ENCODE results near the gene PSG6. TPM values are rescaled to one million over a fixed set of nuclear protein-coding genes. Genes with fewer than 3 reads are reported as not detected.
"Not testable (repeated sequence)": the region's sequence is repeated elsewhere in the genome, so short reads cannot be mapped to it uniquely, and the experiment has no call there.

PSG6 gene
- polyA plus RNA-seq, 1 donor (not counting 4 experiments of a cell fraction or from before 2014, with no cell fraction given) = 0.45 TPM

- H4K20me1 ChIP-seq (ENCODE audit: control insufficient read depth, extremely low read depth, insufficient read depth, low read length); H3K27ac ChIP-seq (ENCODE audit: control insufficient read depth, insufficient read depth, low read length); H3K9ac ChIP-seq (ENCODE audit: control insufficient read depth, extremely low read depth, insufficient read depth, low read length); dilution Hi-C loops (cut with MboI; ENCODE audit: extremely low pct_ligation_motif_present, low sequenced_read_pairs); DNase-seq (ENCODE audit: low read depth, low spot score); H3K9me1 ChIP-seq (ENCODE audit: control insufficient read depth, extremely low read depth, insufficient read depth, low read length); H3K9me3 ChIP-seq (ENCODE audit: control insufficient read depth, low read depth, low read length); H3K4me3 ChIP-seq (ENCODE audit: control insufficient read depth in 2 of 3, extremely low read depth in 1 of 3, insufficient read depth in 2 of 3, low read depth in 1 of 3, low read length in 3 of 3); H3K4me1 ChIP-seq (ENCODE audit: control insufficient read depth, extremely low read depth, insufficient read depth, low read length); H3K27me3 ChIP-seq (ENCODE audit: control insufficient read depth, extremely low read depth, insufficient read depth, low read length); FAIRE-seq; H2AFZ ChIP-seq (ENCODE audit: control insufficient read depth, low read length); H3K79me2 ChIP-seq (ENCODE audit: control insufficient read depth, insufficient read depth, low read length); H3K36me3 ChIP-seq (ENCODE audit: control insufficient read depth in 2 of 2, extremely low read depth in 1 of 2, insufficient read depth in 2 of 2, low read length in 2 of 2); H3K4me2 ChIP-seq (ENCODE audit: control insufficient read depth, extremely low read depth, insufficient read depth, low read depth, low read length): not testable (repeated sequence)
Observed at GRCh38 chr19:42912941-42913340, 4.8 kb downstream of the PSG6 start.

GRCh38 chr19:42911731-42912130, 6.0 kb downstream of the PSG6 start:
- FAIRE-seq; H3K9me1 ChIP-seq (ENCODE audit: control insufficient read depth, extremely low read depth, insufficient read depth, low read length); H4K20me1 ChIP-seq (ENCODE audit: control insufficient read depth, extremely low read depth, insufficient read depth, low read length); H3K27ac ChIP-seq (ENCODE audit: control insufficient read depth, insufficient read depth, low read length); H3K4me1 ChIP-seq (ENCODE audit: control insufficient read depth, extremely low read depth, insufficient read depth, low read length); H3K27me3 ChIP-seq (ENCODE audit: control insufficient read depth, extremely low read depth, insufficient read depth, low read length); dilution Hi-C loops (cut with MboI; ENCODE audit: extremely low pct_ligation_motif_present, low sequenced_read_pairs); H3K9me3 ChIP-seq (ENCODE audit: control insufficient read depth, low read depth, low read length); H3K9ac ChIP-seq (ENCODE audit: control insufficient read depth, extremely low read depth, insufficient read depth, low read length); DNase-seq (ENCODE audit: low read depth, low spot score); H3K36me3 ChIP-seq (ENCODE audit: control insufficient read depth in 2 of 2, extremely low read depth in 1 of 2, insufficient read depth in 2 of 2, low read length in 2 of 2); H3K4me2 ChIP-seq (ENCODE audit: control insufficient read depth, extremely low read depth, insufficient read depth, low read depth, low read length); H3K79me2 ChIP-seq (ENCODE audit: control insufficient read depth, insufficient read depth, low read length); H2AFZ ChIP-seq (ENCODE audit: control insufficient read depth, low read length); H3K4me3 ChIP-seq (ENCODE audit: control insufficient read depth in 2 of 3, extremely low read depth in 1 of 3, insufficient read depth in 2 of 3, low read depth in 1 of 3, low read length in 3 of 3): not testable (repeated sequence)

- H3K9ac ChIP-seq (ENCODE audit: control insufficient read depth, extremely low read depth, insufficient read depth, low read length); H3K4me2 ChIP-seq (ENCODE audit: control insufficient read depth, extremely low read depth, insufficient read depth, low read depth, low read length); H3K4me1 ChIP-seq (ENCODE audit: control insufficient read depth, extremely low read depth, insufficient read depth, low read length); H3K36me3 ChIP-seq (ENCODE audit: control insufficient read depth in 2 of 2, extremely low read depth in 1 of 2, insufficient read depth in 2 of 2, low read length in 2 of 2); dilution Hi-C loops (cut with MboI; ENCODE audit: extremely low pct_ligation_motif_present, low sequenced_read_pairs); H4K20me1 ChIP-seq (ENCODE audit: control insufficient read depth, extremely low read depth, insufficient read depth, low read length); H3K27me3 ChIP-seq (ENCODE audit: control insufficient read depth, extremely low read depth, insufficient read depth, low read length); FAIRE-seq; H2AFZ ChIP-seq (ENCODE audit: control insufficient read depth, low read length); H3K4me3 ChIP-seq (ENCODE audit: control insufficient read depth in 2 of 3, extremely low read depth in 1 of 3, insufficient read depth in 2 of 3, low read depth in 1 of 3, low read length in 3 of 3); H3K27ac ChIP-seq (ENCODE audit: control insufficient read depth, insufficient read depth, low read length); DNase-seq (ENCODE audit: low read depth, low spot score); H3K79me2 ChIP-seq (ENCODE audit: control insufficient read depth, insufficient read depth, low read length); H3K9me1 ChIP-seq (ENCODE audit: control insufficient read depth, extremely low read depth, insufficient read depth, low read length); H3K9me3 ChIP-seq (ENCODE audit: control insufficient read depth, low read depth, low read length): not testable (repeated sequence)
Observed at GRCh38 chr19:42906162-42906561, 11.5 kb downstream of the PSG6 start.

- H3K36me3 ChIP-seq (ENCODE audit: control insufficient read depth in 2 of 2, extremely low read depth in 1 of 2, insufficient read depth in 2 of 2, low read length in 2 of 2); H3K9me3 ChIP-seq (ENCODE audit: control insufficient read depth, low read depth, low read length); H3K27ac ChIP-seq (ENCODE audit: control insufficient read depth, insufficient read depth, low read length); H4K20me1 ChIP-seq (ENCODE audit: control insufficient read depth, extremely low read depth, insufficient read depth, low read length); H3K4me2 ChIP-seq (ENCODE audit: control insufficient read depth, extremely low read depth, insufficient read depth, low read depth, low read length); H3K4me3 ChIP-seq (ENCODE audit: control insufficient read depth in 2 of 3, extremely low read depth in 1 of 3, insufficient read depth in 2 of 3, low read depth in 1 of 3, low read length in 3 of 3); H3K9ac ChIP-seq (ENCODE audit: control insufficient read depth, extremely low read depth, insufficient read depth, low read length); dilution Hi-C loops (cut with MboI; ENCODE audit: extremely low pct_ligation_motif_present, low sequenced_read_pairs); FAIRE-seq; H2AFZ ChIP-seq (ENCODE audit: control insufficient read depth, low read length); DNase-seq (ENCODE audit: low read depth, low spot score); H3K27me3 ChIP-seq (ENCODE audit: control insufficient read depth, extremely low read depth, insufficient read depth, low read length); H3K79me2 ChIP-seq (ENCODE audit: control insufficient read depth, insufficient read depth, low read length); H3K9me1 ChIP-seq (ENCODE audit: control insufficient read depth, extremely low read depth, insufficient read depth, low read length): not testable (repeated sequence)
- peaks cover 16% of the 10 kb centered on the region for H3K4me1 ChIP-seq (ENCODE audit: control insufficient read depth, extremely low read depth, insufficient read depth, low read length)
Observed at GRCh38 chr19:42900561-42900960, 17.1 kb downstream of the PSG6 start.

GRCh38 chr19:42899674-42900073, 18.0 kb downstream of the PSG6 start:
- H3K9ac ChIP-seq (ENCODE audit: control insufficient read depth, extremely low read depth, insufficient read depth, low read length); H3K27me3 ChIP-seq (ENCODE audit: control insufficient read depth, extremely low read depth, insufficient read depth, low read length); H2AFZ ChIP-seq (ENCODE audit: control insufficient read depth, low read length); H3K9me3 ChIP-seq (ENCODE audit: control insufficient read depth, low read depth, low read length); H3K36me3 ChIP-seq (ENCODE audit: control insufficient read depth in 2 of 2, extremely low read depth in 1 of 2, insufficient read depth in 2 of 2, low read length in 2 of 2); H3K4me2 ChIP-seq (ENCODE audit: control insufficient read depth, extremely low read depth, insufficient read depth, low read depth, low read length); H3K4me3 ChIP-seq (ENCODE audit: control insufficient read depth in 2 of 3, extremely low read depth in 1 of 3, insufficient read depth in 2 of 3, low read depth in 1 of 3, low read length in 3 of 3); dilution Hi-C loops (cut with MboI; ENCODE audit: extremely low pct_ligation_motif_present, low sequenced_read_pairs); H4K20me1 ChIP-seq (ENCODE audit: control insufficient read depth, extremely low read depth, insufficient read depth, low read length); H3K79me2 ChIP-seq (ENCODE audit: control insufficient read depth, insufficient read depth, low read length); FAIRE-seq; H3K27ac ChIP-seq (ENCODE audit: control insufficient read depth, insufficient read depth, low read length); DNase-seq (ENCODE audit: low read depth, low spot score); H3K9me1 ChIP-seq (ENCODE audit: control insufficient read depth, extremely low read depth, insufficient read depth, low read length): not testable (repeated sequence)
- peaks cover 16% of the 10 kb centered on the region for H3K4me1 ChIP-seq (ENCODE audit: control insufficient read depth, extremely low read depth, insufficient read depth, low read length)
